Bronchial epithelial cell (primary cell): Measurements from ENCODE around the gene ARSJ. TPM values are rescaled to one million over a fixed set of nuclear protein-coding genes. Genes with fewer than 3 reads are reported as not detected.

Source experiments
- DNase-seq: peaks from one replicate; pipeline ENCODE4 v3.0.0-alpha.2; 2010; ENCODE audit warnings: low read depth
- FAIRE-seq: peaks from 2 replicates; lab custom pipeline; 2011; peaks lifted over from hg19 to GRCh38; lab: Jason Lieb, UNC
- H3K27me3 ChIP-seq: 2 replicates; pipeline ENCODE4 v1.5.1; 2011; ENCODE audit warnings: low read length; ENCODE audit not compliant: control insufficient read depth, insufficient read depth
- H3K36me3 ChIP-seq: 2 replicates; pipeline ENCODE4 v1.5.1; 2011; ENCODE audit warnings: low read length; ENCODE audit not compliant: control insufficient read depth, insufficient read depth
- H3K4me3 ChIP-seq: 2 replicates; pipeline ENCODE4 v1.5.1; 2011; ENCODE audit warnings: mild to moderate bottlenecking, low read depth, low read length, control low read depth
- CTCF ChIP-seq: IDR thresholded peaks from 2 replicates; pipeline ENCODE4 v1.5.1; 2011; ENCODE audit warnings: mild to moderate bottlenecking, moderate library complexity, low read length, control low read depth, inconsistent platforms; ENCODE audit not compliant: insufficient read depth, severe bottlenecking
- total RNA-seq: library from RNA; depleted of rRNA; stranded (reverse); fragments of >200 nt; gene quantifications from 2 replicates; pipeline ENCODE4 v1.2.1, GENCODE V29; 2014

ARSJ gene
- total RNA-seq, 1 donor from 2014 or later, result 29.0 TPM

- H3K4me3 ChIP-seq, result peak overlapping the region; percentile 14
- FAIRE-seq, result no peak
- H3K36me3 ChIP-seq, result peaks cover under 1% of the 10 kb centered on the region
- DNase-seq, result no peak
- no peaks in the 10 kb centered on the region for H3K27me3 ChIP-seq
- no peak for TF ChIP-seq CTCF
These were observed 3.9 kb downstream of the ARSJ start for GRCh38 chr4:113975578-113975977.

GRCh38 chr4:113974467-113974866 is 5.0 kb downstream of the ARSJ start:
- DNase-seq (no peak), FAIRE-seq (no peak)
- Histone ChIP-seq H3K36me3 (peaks cover 2% of the 10 kb centered on the region), H3K4me3 (no peak overlapping the region), H3K27me3 (no peaks in the 10 kb centered on the region)
- TF ChIP-seq CTCF, result no peak

- FAIRE-seq (no peak), DNase-seq (no peak)
- H3K4me3 ChIP-seq, result no peak overlapping the region
- no peaks in the 10 kb centered on the region for H3K27me3 ChIP-seq
- TF ChIP-seq CTCF, result no peak
- peaks cover 2% of the 10 kb centered on the region for H3K36me3 ChIP-seq
These were observed 6.1 kb downstream of the ARSJ start for GRCh38 chr4:113973345-113973744.

- Histone ChIP-seq H3K27me3 (no peaks in the 10 kb centered on the region), H3K4me3 (no peak overlapping the region), H3K36me3 (peaks cover 2% of the 10 kb centered on the region)
- DNase-seq, result no peak
- no peak for FAIRE-seq
- no peak for TF ChIP-seq CTCF
These were observed 6.7 kb downstream of the ARSJ start for GRCh38 chr4:113972781-113973180.

- peak; percentile 91 for DNase-seq
- Histone ChIP-seq H3K27me3 (no peaks in the 10 kb centered on the region), H3K4me3 (no peak overlapping the region), H3K36me3 (peaks cover 2% of the 10 kb centered on the region)
- no peak for TF ChIP-seq CTCF
- no peak for FAIRE-seq
These were observed 7.6 kb downstream of the ARSJ start for GRCh38 chr4:113971706-113972360.
